Lower lobe of right lung (tissue), 2 donors: ENCODE measurements around the gene MBOAT2. TPM values are rescaled to one million over a fixed set of nuclear protein-coding genes. Genes with fewer than 3 reads are reported as not detected.

ENCODE experiments used
- ATAC-seq, 2 donors: fragments of 200-7000 bp; cut with Tn5 transposase; one replicate each; pipeline ENCODE4 v1.9.1; 2020 to 2022; ENCODE audit warnings: mild to moderate bottlenecking in 2 of 2, moderate library complexity in 2 of 2
- DNase-seq: peaks from one replicate; pipeline ENCODE4 v3.0.0-alpha.2; 2020
- H3K27ac ChIP-seq: fragments of 200-600 bp; one replicate; pipeline ENCODE4 v1.8.0; 2022
- H3K27me3 ChIP-seq: fragments of 200-600 bp; one replicate; pipeline ENCODE4 v1.8.0; 2022; ENCODE audit warnings: low read depth
- H3K36me3 ChIP-seq: fragments of 200-600 bp; one replicate; pipeline ENCODE4 v1.8.0; 2022; ENCODE audit warnings: mild to moderate bottlenecking
- H3K4me1 ChIP-seq: fragments of 200-600 bp; one replicate; pipeline ENCODE4 v1.8.0; 2022
- H3K4me3 ChIP-seq: fragments of 200-600 bp; one replicate; pipeline ENCODE4 v1.8.0; 2022; ENCODE audit warnings: mild to moderate bottlenecking
- H3K9me3 ChIP-seq: fragments of 200-600 bp; one replicate; pipeline ENCODE4 v1.8.0; 2022
- intact Hi-C: fragments of 100-400 bp; cut with DNase I; formaldehyde crosslinking; loops from one replicate; pipeline ENCODE4 v1.11.0; 2022
- total RNA-seq: library from RNA; stranded (reverse); fragmentation: NEBNext Ultra II Directional; extraction: Animal tissue kit (Norgen Biotek cat#: 25700); gene quantifications from one replicate; pipeline ENCODE4 v1.2.1, GENCODE V29; 2021
- TF ChIP-seq, protein P1 (sequence below): fragments of 200-600 bp; IDR thresholded peaks from one replicate; pipeline ENCODE4 v1.8.0; 2022; ENCODE audit warnings: antibody characterized with exemption, mild to moderate bottlenecking
- donor health status: DM: no; HTN: yes; CAD: no; lungs with severe emphysema.

Gene MBOAT2
- total RNA-seq, 1 donor from 2014 or later = 36.5 TPM

DNA sequence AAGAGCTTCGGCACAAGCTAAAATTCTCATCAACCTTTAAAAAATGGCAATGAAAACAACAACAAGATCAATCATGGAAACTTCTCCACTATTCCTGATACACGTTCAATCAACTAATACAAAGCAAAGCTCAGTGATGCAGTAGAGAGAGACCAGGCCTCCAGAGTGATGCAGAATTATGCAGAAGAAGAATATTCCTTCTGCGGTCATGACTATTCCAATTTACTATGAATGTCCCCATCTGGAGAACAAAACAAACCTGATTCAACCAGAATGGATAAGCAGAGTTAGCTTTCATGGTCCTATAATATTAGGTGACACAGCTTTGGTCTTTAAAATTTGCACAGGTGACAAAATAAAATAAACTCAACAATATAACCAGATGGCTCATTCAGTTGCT lies 12.5 kb upstream of the MBOAT2 start:
- ATAC-seq (no peak), DNase-seq (no peak)
- no peak overlapping the region for H3K4me3 ChIP-seq
- intact Hi-C loops = no loop called here
- no peaks in the 10 kb centered on the region for H3K9me3 ChIP-seq
- TF ChIP-seq, protein P1, sequence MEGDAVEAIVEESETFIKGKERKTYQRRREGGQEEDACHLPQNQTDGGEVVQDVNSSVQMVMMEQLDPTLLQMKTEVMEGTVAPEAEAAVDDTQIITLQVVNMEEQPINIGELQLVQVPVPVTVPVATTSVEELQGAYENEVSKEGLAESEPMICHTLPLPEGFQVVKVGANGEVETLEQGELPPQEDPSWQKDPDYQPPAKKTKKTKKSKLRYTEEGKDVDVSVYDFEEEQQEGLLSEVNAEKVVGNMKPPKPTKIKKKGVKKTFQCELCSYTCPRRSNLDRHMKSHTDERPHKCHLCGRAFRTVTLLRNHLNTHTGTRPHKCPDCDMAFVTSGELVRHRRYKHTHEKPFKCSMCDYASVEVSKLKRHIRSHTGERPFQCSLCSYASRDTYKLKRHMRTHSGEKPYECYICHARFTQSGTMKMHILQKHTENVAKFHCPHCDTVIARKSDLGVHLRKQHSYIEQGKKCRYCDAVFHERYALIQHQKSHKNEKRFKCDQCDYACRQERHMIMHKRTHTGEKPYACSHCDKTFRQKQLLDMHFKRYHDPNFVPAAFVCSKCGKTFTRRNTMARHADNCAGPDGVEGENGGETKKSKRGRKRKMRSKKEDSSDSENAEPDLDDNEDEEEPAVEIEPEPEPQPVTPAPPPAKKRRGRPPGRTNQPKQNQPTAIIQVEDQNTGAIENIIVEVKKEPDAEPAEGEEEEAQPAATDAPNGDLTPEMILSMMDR = no peak
- no peaks in the 10 kb centered on the region for H3K36me3 ChIP-seq
- H3K27me3 ChIP-seq = no peaks in the 10 kb centered on the region
- no peaks in the 10 kb centered on the region for H3K4me1 ChIP-seq
- no peak overlapping the region for H3K27ac ChIP-seq

DNA sequence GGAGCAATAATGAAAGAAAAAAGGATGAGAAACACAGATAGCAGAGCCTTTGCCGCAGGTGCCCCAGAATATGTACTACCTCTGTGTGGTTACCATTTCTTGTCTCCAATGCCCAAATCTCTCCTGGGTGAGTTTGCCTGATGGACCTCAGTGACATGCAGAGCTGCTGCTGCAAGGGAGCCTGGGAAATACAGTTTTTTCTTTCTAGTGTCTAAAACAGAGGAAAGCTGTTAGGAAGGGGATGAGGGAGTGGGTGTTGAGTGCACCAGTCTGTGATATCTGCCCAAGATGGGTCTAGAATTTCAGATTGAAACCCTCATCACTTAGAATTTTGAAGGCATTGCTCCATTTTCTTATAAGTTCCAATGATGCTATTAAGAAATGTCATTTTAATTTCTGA lies 9.9 kb upstream of the MBOAT2 start:
- H3K9me3 ChIP-seq = no peaks in the 10 kb centered on the region
- no peak overlapping the region for H3K27ac ChIP-seq
- TF ChIP-seq, protein P1 = no peak
- H3K4me3 ChIP-seq = no peak overlapping the region
- no peak for DNase-seq
- H3K4me1 ChIP-seq = no peaks in the 10 kb centered on the region
- H3K27me3 ChIP-seq = no peaks in the 10 kb centered on the region
- intact Hi-C loops = no loop called here
- H3K36me3 ChIP-seq = no peaks in the 10 kb centered on the region
- ATAC-seq = no peak

- DNase-seq = no peak
Observed at GRCh38 chr2:9010866-9011265, 7.4 kb upstream of the MBOAT2 start.

GRCh38 chr2:9008951-9009664 lies 5.6 kb upstream of the MBOAT2 start:
- no peak overlapping the region for H3K4me3 ChIP-seq
- no peak overlapping the region for H3K27ac ChIP-seq
- H3K9me3 ChIP-seq = no peaks in the 10 kb centered on the region
- DNase-seq = no peak
- no peaks in the 10 kb centered on the region for H3K27me3 ChIP-seq
- no peak for ATAC-seq
- H3K36me3 ChIP-seq = no peaks in the 10 kb centered on the region
- intact Hi-C loops = no loop called here
- TF ChIP-seq, protein P1 = no peak
- H3K4me1 ChIP-seq = peaks cover 7% of the 10 kb centered on the region

More at GRCh38 chr2:9010866-9011265, 7.4 kb upstream of the MBOAT2 start:
- no peaks in the 10 kb centered on the region for H3K36me3 ChIP-seq
- no peak overlapping the region for H3K4me3 ChIP-seq
- no peaks in the 10 kb centered on the region for H3K9me3 ChIP-seq
- intact Hi-C loops = no loop called here
- H3K27me3 ChIP-seq = no peaks in the 10 kb centered on the region
- H3K27ac ChIP-seq = no peak overlapping the region
- no peak for ATAC-seq
- TF ChIP-seq, protein P1 = no peak
- no peaks in the 10 kb centered on the region for H3K4me1 ChIP-seq

- no peak overlapping the region for H3K4me3 ChIP-seq
- H3K36me3 ChIP-seq = no peaks in the 10 kb centered on the region
- TF ChIP-seq, protein P1 = no peak
- no peak for DNase-seq
- peaks cover 21% of the 10 kb centered on the region for H3K4me1 ChIP-seq
- ATAC-seq = no peak
- H3K27ac ChIP-seq = no peak overlapping the region
- no peaks in the 10 kb centered on the region for H3K9me3 ChIP-seq
- intact Hi-C loops = no loop called here
- H3K27me3 ChIP-seq = no peaks in the 10 kb centered on the region
Observed at GRCh38 chr2:9006368-9006767, 2.9 kb upstream of the MBOAT2 start.
